Measurements from ENCODE around the gene SYDE1.

SYDE1 gene

GRCh38 chr19:15111758-15112157 is 4.6 kb downstream of the SYDE1 start:
- Histone ChIP-seq H3K4me3 (ENCODE audit: low read length, poor library complexity, severe bottlenecking) (no peak overlapping the region), H3F3A (ENCODE audit: low read depth) (no peaks in the 10 kb centered on the region), H2AFZ (ENCODE audit: low read length) (no peak overlapping the region), H3K4me1 (ENCODE audit: insufficient read depth, low read length, poor library complexity, severe bottlenecking) (peaks cover 4% of the 10 kb centered on the region), H3K36me3 (ENCODE audit: insufficient read depth, low read length) (peaks cover 21% of the 10 kb centered on the region; the same call in 1 of the 2 replicates), H3K9ac (ENCODE audit: low read depth, low read length, poor library complexity, severe bottlenecking) (no peak overlapping the region), H3K79me2 (ENCODE audit: insufficient read depth, low read length) (no peaks in the 10 kb centered on the region), H3K27me3 (ENCODE audit: insufficient read depth, low read length, poor library complexity, severe bottlenecking) (no peaks in the 10 kb centered on the region), H4K20me1 (ENCODE audit: insufficient read depth, low read length, poor library complexity, severe bottlenecking) (no peaks in the 10 kb centered on the region), H3K9me2 (replicated peaks; ENCODE audit: low read depth, low read length) (no peaks in the 10 kb centered on the region), H3K9me3 (ENCODE audit: insufficient read depth, low read depth, low read length) (no peaks in the 10 kb centered on the region), H3K4me2 (ENCODE audit: low read depth, low read length, poor library complexity, severe bottlenecking) (no peak overlapping the region)
- TF ChIP-seq EZH2phosphoT487 (IDR thresholded peaks at IDR 0.05; ENCODE audit: borderline replicate concordance) = no peak
- TF ChIP-seq CTCF (conservative IDR thresholded peaks at IDR 0.05; ENCODE audit: low read length) = no peak

- no peaks in the 10 kb centered on the region for H3K79me2 ChIP-seq (ENCODE audit: insufficient read depth, low read length)
Observed at GRCh38 chr19:15112385-15112784, 5.2 kb downstream of the SYDE1 start.

GRCh38 chr19:15113245-15114152 is 6.3 kb downstream of the SYDE1 start:
- Histone ChIP-seq H3K4me3 (ENCODE audit: low read length, poor library complexity, severe bottlenecking) (no peak overlapping the region), H3K4me2 (ENCODE audit: low read depth, low read length, poor library complexity, severe bottlenecking) (no peak overlapping the region), H3K9me2 (replicated peaks; ENCODE audit: low read depth, low read length) (no peaks in the 10 kb centered on the region), H2AFZ (ENCODE audit: low read length) (no peak overlapping the region), H4K20me1 (ENCODE audit: insufficient read depth, low read length, poor library complexity, severe bottlenecking) (no peaks in the 10 kb centered on the region), H3K36me3 (ENCODE audit: insufficient read depth, low read length) (peaks cover 37% of the 10 kb centered on the region; the same call in 1 of the 2 replicates), H3K79me2 (ENCODE audit: insufficient read depth, low read length) (no peaks in the 10 kb centered on the region), H3K9me3 (ENCODE audit: insufficient read depth, low read depth, low read length) (no peaks in the 10 kb centered on the region), H3K4me1 (ENCODE audit: insufficient read depth, low read length, poor library complexity, severe bottlenecking) (no peaks in the 10 kb centered on the region), H3K9ac (ENCODE audit: low read depth, low read length, poor library complexity, severe bottlenecking) (no peak overlapping the region), H3F3A (ENCODE audit: low read depth) (no peaks in the 10 kb centered on the region), H3K27me3 (ENCODE audit: insufficient read depth, low read length, poor library complexity, severe bottlenecking) (no peaks in the 10 kb centered on the region)
- TF ChIP-seq EZH2phosphoT487 (IDR thresholded peaks at IDR 0.05; ENCODE audit: borderline replicate concordance) (no peak), CTCF (conservative IDR thresholded peaks at IDR 0.05; ENCODE audit: low read length) (no peak)

More at GRCh38 chr19:15112385-15112784, 5.2 kb downstream of the SYDE1 start:
- no peaks in the 10 kb centered on the region for H3F3A ChIP-seq (ENCODE audit: low read depth)
- no peak overlapping the region for H3K9ac ChIP-seq (ENCODE audit: low read depth, low read length, poor library complexity, severe bottlenecking)
- no peaks in the 10 kb centered on the region for H4K20me1 ChIP-seq (ENCODE audit: insufficient read depth, low read length, poor library complexity, severe bottlenecking)
- no peak; the same call in 1 of the 2 replicates for TF ChIP-seq CTCF (conservative IDR thresholded peaks at IDR 0.05; ENCODE audit: low read length)
- TF ChIP-seq EZH2phosphoT487 (IDR thresholded peaks at IDR 0.05; ENCODE audit: borderline replicate concordance) = no peak
- H3K27me3 ChIP-seq (ENCODE audit: insufficient read depth, low read length, poor library complexity, severe bottlenecking) = no peaks in the 10 kb centered on the region
- H2AFZ ChIP-seq (ENCODE audit: low read length) = no peak overlapping the region
- peaks cover 4% of the 10 kb centered on the region for H3K4me1 ChIP-seq (ENCODE audit: insufficient read depth, low read length, poor library complexity, severe bottlenecking)
- no peak overlapping the region for H3K4me3 ChIP-seq (ENCODE audit: low read length, poor library complexity, severe bottlenecking)
- no peaks in the 10 kb centered on the region for H3K9me3 ChIP-seq (ENCODE audit: insufficient read depth, low read depth, low read length)
- H3K36me3 ChIP-seq (ENCODE audit: insufficient read depth, low read length) = peaks cover 27% of the 10 kb centered on the region; the same call in 1 of the 2 replicates
- H3K4me2 ChIP-seq (ENCODE audit: low read depth, low read length, poor library complexity, severe bottlenecking) = no peak overlapping the region
- H3K9me2 ChIP-seq (replicated peaks; ENCODE audit: low read depth, low read length) = no peaks in the 10 kb centered on the region

Measured in Loucy (cell line).